ENCODE results near the gene TMEM178B. TPM values are rescaled to one million over a fixed set of nuclear protein-coding genes. Genes with fewer than 3 reads are reported as not detected.

TMEM178B gene
- total and polyA plus RNA-seq, 8 donors: 0.16 to 5.6 (median 3.4) TPM

- Histone ChIP-seq H3K27me3 (no peaks in the 10 kb centered on the region), H3K4me1 (no peaks in the 10 kb centered on the region), H3K9me3 (no peaks in the 10 kb centered on the region), H3K4me3 (no peak overlapping the region), H3K36me3 (no peaks in the 10 kb centered on the region), H3K27ac (no peak overlapping the region)
- intact Hi-C loops (cut with DNase I): no loop called here
- DNase-seq (no peak), ATAC-seq (no peak)
- no peak for TF ChIP-seq CTCF (IDR thresholded peaks at IDR 0.05)
These were observed 279.1 kb downstream of the TMEM178B start for GRCh38 chr7:141352955-141353354.

GRCh38 chr7:141354251-141354650 lies 280.4 kb downstream of the TMEM178B start:
- DNase-seq: no peak
- intact Hi-C loops (cut with DNase I): no loop called here
- peak; percentile 50 for ATAC-seq
- Histone ChIP-seq H3K4me3 (no peak overlapping the region), H3K36me3 (no peaks in the 10 kb centered on the region), H3K27me3 (no peaks in the 10 kb centered on the region), H3K4me1 (no peaks in the 10 kb centered on the region), H3K9me3 (no peaks in the 10 kb centered on the region), H3K27ac (no peak overlapping the region)
- TF ChIP-seq CTCF (IDR thresholded peaks at IDR 0.05): no peak

GRCh38 chr7:141355032-141355431 lies 281.2 kb downstream of the TMEM178B start:
- ATAC-seq (peak; percentile 46), DNase-seq (peak in 2 of 4 donors; percentile 60 to 64)
- Histone ChIP-seq H3K27me3 (no peaks in the 10 kb centered on the region), H3K36me3 (no peaks in the 10 kb centered on the region), H3K4me1 (no peaks in the 10 kb centered on the region), H3K27ac (no peak overlapping the region), H3K9me3 (no peaks in the 10 kb centered on the region), H3K4me3 (no peak overlapping the region)
- intact Hi-C loops (cut with DNase I): no loop called here
- TF ChIP-seq CTCF (IDR thresholded peaks at IDR 0.05): no peak

- Histone ChIP-seq H3K27me3 (no peaks in the 10 kb centered on the region), H3K4me1 (no peaks in the 10 kb centered on the region), H3K4me3 (no peak overlapping the region), H3K36me3 (no peaks in the 10 kb centered on the region), H3K9me3 (no peaks in the 10 kb centered on the region), H3K27ac (no peak overlapping the region)
- intact Hi-C loops (cut with DNase I): no loop called here
- peak in 2 of 4 donors; percentile 74 to 77 for DNase-seq
- ATAC-seq: peak; percentile 41
- no peak for TF ChIP-seq CTCF (IDR thresholded peaks at IDR 0.05)
These were observed 282.3 kb downstream of the TMEM178B start for GRCh38 chr7:141356161-141356560.

GRCh38 chr7:141358386-141358785 lies 284.5 kb downstream of the TMEM178B start:
- TF ChIP-seq CTCF (IDR thresholded peaks at IDR 0.05): no peak
- Histone ChIP-seq H3K36me3 (no peaks in the 10 kb centered on the region), H3K27me3 (no peaks in the 10 kb centered on the region), H3K4me3 (no peak overlapping the region), H3K9me3 (no peaks in the 10 kb centered on the region), H3K4me1 (no peaks in the 10 kb centered on the region), H3K27ac (no peak overlapping the region)
- intact Hi-C loops (cut with DNase I): no loop called here
- ATAC-seq (no peak), DNase-seq (peak in 1 of 4 donors; percentile 25)
